Activated CD8-positive, alpha-beta T cell treated with anti-CD3 and anti-CD28 coated beads, Interleukin-2, amount 10 ng/mL, durations not matched to agents 7 days and 5 days (primary cell): ENCODE data around the gene CTNNA2. TPM values are rescaled to one million over a fixed set of nuclear protein-coding genes. Genes with fewer than 3 reads are reported as not detected.

Experiments
- ATAC-seq: fragments of 150-1000 bp; cut with Tn5 transposase; one replicate; pipeline ENCODE4 v1.10.0; 2021; ENCODE audit warnings: moderate library complexity
- CTCF ChIA-PET: fragments of 350-600 bp; sonication (Branson Sonifier 250); formaldehyde crosslinking; loops from one replicate; lab custom pipeline; 2021; ENCODE audit warnings: antibody characterized with exemption; lab: Charles Lee
- POLR2A ChIA-PET: fragments of 350-600 bp; sonication (Branson Sonifier 250); formaldehyde crosslinking; loops from one replicate; lab custom pipeline; 2021; ENCODE audit warnings: antibody characterized with exemption; lab: Charles Lee
- DNase-seq: peaks from one replicate; pipeline ENCODE4 v3.0.0-alpha.2; 2020
- H3K27ac Mint-ChIP-seq: one replicate; pipeline ENCODE4 v1.8.0; 2021; ENCODE audit warnings: mild to moderate bottlenecking, mixed read lengths
- H3K27me3 Mint-ChIP-seq: one replicate; pipeline ENCODE4 v1.8.0; 2021; ENCODE audit warnings: low read depth, mixed read lengths
- H3K36me3 Mint-ChIP-seq: one replicate; pipeline ENCODE4 v1.8.0; 2021; ENCODE audit warnings: low read depth, mixed read lengths
- H3K4me1 Mint-ChIP-seq: one replicate; pipeline ENCODE4 v1.8.0; 2021; ENCODE audit warnings: low read depth, mixed read lengths
- H3K4me3 Mint-ChIP-seq: one replicate; pipeline ENCODE4 v1.8.0; 2021; ENCODE audit warnings: mild to moderate bottlenecking, mixed read lengths
- H3K9me3 Mint-ChIP-seq: one replicate; pipeline ENCODE4 v1.8.0; 2022; ENCODE audit warnings: mixed read lengths; ENCODE audit not compliant: insufficient read depth
- total RNA-seq, 2 experiments: library from RNA; stranded (reverse); gene quantifications; one replicate each; pipeline ENCODE4 v1.2.3, GENCODE V29; 2021

The CTNNA2 gene
- total RNA-seq, 2 experiments from 2014 or later: not detected

- H3K27ac Mint-ChIP-seq: no peak overlapping the region
- H3K9me3 Mint-ChIP-seq: no peaks in the 10 kb centered on the region
- CTCF ChIA-PET: no interaction called here
- H3K36me3 Mint-ChIP-seq: no peaks in the 10 kb centered on the region
- no peak overlapping the region for H3K4me3 Mint-ChIP-seq
- H3K27me3 Mint-ChIP-seq: no peaks in the 10 kb centered on the region
- DNase-seq (no peak), ATAC-seq (no peak)
- POLR2A ChIA-PET: no interaction called here
- H3K4me1 Mint-ChIP-seq: no peaks in the 10 kb centered on the region
Measured at GRCh38 chr2:79882548-79882947, 369.7 kb downstream of the CTNNA2 start.

GRCh38 chr2:79887747-79888374 lies 375.0 kb downstream of the CTNNA2 start:
- POLR2A ChIA-PET: no interaction called here
- peak; percentile 45 for DNase-seq
- H3K9me3 Mint-ChIP-seq: no peaks in the 10 kb centered on the region
- no peaks in the 10 kb centered on the region for H3K4me1 Mint-ChIP-seq
- no peak for ATAC-seq
- no peaks in the 10 kb centered on the region for H3K36me3 Mint-ChIP-seq
- no peak overlapping the region for H3K4me3 Mint-ChIP-seq
- H3K27ac Mint-ChIP-seq: no peak overlapping the region
- CTCF ChIA-PET: interaction anchor here (0.8 kb wide), 1 partner anchor 19 kb away, joined by 3 read pairs; no protein-coding TSS in a partner anchor
- H3K27me3 Mint-ChIP-seq: no peaks in the 10 kb centered on the region

GRCh38 chr2:79892123-79892522 lies 379.3 kb downstream of the CTNNA2 start:
- POLR2A ChIA-PET: no interaction called here
- no peak for ATAC-seq
- Mint-ChIP-seq H3K27ac (no peak overlapping the region), H3K4me1 (no peaks in the 10 kb centered on the region), H3K4me3 (no peak overlapping the region), H3K36me3 (no peaks in the 10 kb centered on the region), H3K9me3 (no peaks in the 10 kb centered on the region), H3K27me3 (no peaks in the 10 kb centered on the region)
- no peak for DNase-seq
- CTCF ChIA-PET: no interaction called here

GRCh38 chr2:79899196-79899595 lies 386.3 kb downstream of the CTNNA2 start:
- POLR2A ChIA-PET: no interaction called here
- CTCF ChIA-PET: no interaction called here
- Mint-ChIP-seq H3K9me3 (no peaks in the 10 kb centered on the region), H3K4me3 (no peak overlapping the region), H3K27me3 (no peaks in the 10 kb centered on the region), H3K36me3 (no peaks in the 10 kb centered on the region), H3K27ac (no peak overlapping the region), H3K4me1 (no peaks in the 10 kb centered on the region)
- no peak for DNase-seq
- ATAC-seq: no peak

GRCh38 chr2:79901161-79901560 lies 388.3 kb downstream of the CTNNA2 start:
- ATAC-seq (no peak), DNase-seq (no peak)
- H3K9me3 Mint-ChIP-seq: no peaks in the 10 kb centered on the region
- no peaks in the 10 kb centered on the region for H3K36me3 Mint-ChIP-seq
- H3K27me3 Mint-ChIP-seq: no peaks in the 10 kb centered on the region
- no peak overlapping the region for H3K27ac Mint-ChIP-seq
- ChIA-PET POLR2A (no interaction called here), CTCF (no interaction called here)
- no peak overlapping the region for H3K4me3 Mint-ChIP-seq
- H3K4me1 Mint-ChIP-seq: no peaks in the 10 kb centered on the region

GRCh38 chr2:79903222-79904000 lies 390.6 kb downstream of the CTNNA2 start:
- ChIA-PET CTCF (no interaction called here), POLR2A (no interaction called here)
- Mint-ChIP-seq H3K36me3 (no peaks in the 10 kb centered on the region), H3K27ac (no peak overlapping the region), H3K9me3 (no peaks in the 10 kb centered on the region), H3K27me3 (no peaks in the 10 kb centered on the region), H3K4me1 (no peaks in the 10 kb centered on the region), H3K4me3 (no peak overlapping the region)
- ATAC-seq (no peak), DNase-seq (no peak)

GRCh38 chr2:79906139-79906890 lies 393.5 kb downstream of the CTNNA2 start:
- POLR2A ChIA-PET: no interaction called here
- no peak for DNase-seq
- ATAC-seq: no peak
- CTCF ChIA-PET: interaction anchor here (1.1 kb wide), 1 partner anchor 18 kb away, joined by 3 read pairs; no protein-coding TSS in a partner anchor
- H3K4me3 Mint-ChIP-seq: no peak overlapping the region
- no peak overlapping the region for H3K27ac Mint-ChIP-seq
- no peaks in the 10 kb centered on the region for H3K4me1 Mint-ChIP-seq
- no peaks in the 10 kb centered on the region for H3K36me3 Mint-ChIP-seq
- H3K9me3 Mint-ChIP-seq: no peaks in the 10 kb centered on the region
- no peaks in the 10 kb centered on the region for H3K27me3 Mint-ChIP-seq

GRCh38 chr2:79909521-79909920 lies 396.7 kb downstream of the CTNNA2 start:
- Mint-ChIP-seq H3K36me3 (no peaks in the 10 kb centered on the region), H3K27ac (no peak overlapping the region), H3K4me3 (no peak overlapping the region)

GRCh38 chr2:79910643-79911042 lies 397.8 kb downstream of the CTNNA2 start:
- Mint-ChIP-seq H3K36me3 (no peaks in the 10 kb centered on the region), H3K9me3 (no peaks in the 10 kb centered on the region), H3K4me3 (no peak overlapping the region), H3K27me3 (no peaks in the 10 kb centered on the region), H3K27ac (no peak overlapping the region), H3K4me1 (no peaks in the 10 kb centered on the region)
- DNase-seq (no peak), ATAC-seq (no peak)
- CTCF ChIA-PET: no interaction called here
- POLR2A ChIA-PET: no interaction called here

More at GRCh38 chr2:79909521-79909920, 396.7 kb downstream of the CTNNA2 start:
- Mint-ChIP-seq H3K27me3 (no peaks in the 10 kb centered on the region), H3K4me1 (no peaks in the 10 kb centered on the region), H3K9me3 (no peaks in the 10 kb centered on the region)
- DNase-seq: no peak
- ChIA-PET POLR2A (no interaction called here), CTCF (no interaction called here)
- ATAC-seq: no peak

- no peak for ATAC-seq
- Mint-ChIP-seq H3K36me3 (no peaks in the 10 kb centered on the region), H3K27ac (no peak overlapping the region), H3K27me3 (no peaks in the 10 kb centered on the region), H3K4me3 (no peak overlapping the region), H3K4me1 (no peaks in the 10 kb centered on the region), H3K9me3 (no peaks in the 10 kb centered on the region)
- DNase-seq: no peak
- POLR2A ChIA-PET: no interaction called here
- CTCF ChIA-PET: no interaction called here
Measured at GRCh38 chr2:79915455-79915854, 402.6 kb downstream of the CTNNA2 start.

- H3K36me3 Mint-ChIP-seq: no peaks in the 10 kb centered on the region
- no peaks in the 10 kb centered on the region for H3K4me1 Mint-ChIP-seq
- no peak overlapping the region for H3K27ac Mint-ChIP-seq
- no peaks in the 10 kb centered on the region for H3K9me3 Mint-ChIP-seq
- no peak for DNase-seq
- no peak overlapping the region for H3K4me3 Mint-ChIP-seq
- ChIA-PET CTCF (no interaction called here), POLR2A (no interaction called here)
- ATAC-seq: no peak
- no peaks in the 10 kb centered on the region for H3K27me3 Mint-ChIP-seq
Measured at GRCh38 chr2:79916285-79916684, 403.4 kb downstream of the CTNNA2 start.

GRCh38 chr2:79920512-79921076 lies 407.7 kb downstream of the CTNNA2 start:
- no peaks in the 10 kb centered on the region for H3K36me3 Mint-ChIP-seq
- H3K9me3 Mint-ChIP-seq: no peaks in the 10 kb centered on the region
- no peaks in the 10 kb centered on the region for H3K27me3 Mint-ChIP-seq
- H3K4me1 Mint-ChIP-seq: no peaks in the 10 kb centered on the region
- no peak overlapping the region for H3K4me3 Mint-ChIP-seq
- H3K27ac Mint-ChIP-seq: no peak overlapping the region
- DNase-seq: no peak
- ATAC-seq: no peak
- ChIA-PET CTCF (no interaction called here), POLR2A (no interaction called here)
